Stimulated activated CD4-positive, alpha-beta T cell treated with anti-CD3 and anti-CD28 coated beads, Interleukin-2, amount 100 ng/mL, for 24 hours (primary cell): ENCODE data around the gene YDJC.
"Not testable (repeated sequence)": the region's sequence is repeated elsewhere in the genome, so short reads cannot be mapped to it uniquely, and the experiment has no call there.

Experiments
- DNase-seq, 2 donors: peaks; one replicate each; pipeline ENCODE4 v3.0.0-alpha.2; 2020

YDJC gene

GRCh38 chr22:21650823-21651520, 21.1 kb upstream of the YDJC start:
- no peak for DNase-seq

GRCh38 chr22:21650280-21650679, 20.5 kb upstream of the YDJC start:
- no peak for DNase-seq

- peak; percentile 75 to 80 for DNase-seq
These were observed 17.1 kb upstream of the YDJC start for GRCh38 chr22:21646608-21647590.

- not testable (repeated sequence) for DNase-seq
These were observed 15.7 kb upstream of the YDJC start for GRCh38 chr22:21645513-21645912.

- DNase-seq, result no peak
These were observed 13.9 kb upstream of the YDJC start for GRCh38 chr22:21643533-21644357.

- DNase-seq, result peak; percentile 72 to 73
These were observed 13.0 kb upstream of the YDJC start for GRCh38 chr22:21642584-21643448.

- peak; percentile 98 for DNase-seq
These were observed 12.2 kb upstream of the YDJC start, which contains the start of gene SDF2L1 for GRCh38 chr22:21641789-21642583. TSS of gene SDF2L1 (plus strand) at chr22:21642302. CDS start at chr22:21642337, 35 bp downstream.

GRCh38 chr22:21641417-21641788, 11.6 kb upstream of the YDJC start:
- DNase-seq, result no peak

- DNase-seq, result no peak
These were observed 11.0 kb upstream of the YDJC start for GRCh38 chr22:21640810-21641209.

- DNase-seq, result no peak
These were observed 9.5 kb upstream of the YDJC start for GRCh38 chr22:21639359-21639758.

GRCh38 chr22:21637450-21637849, 7.6 kb upstream of the YDJC start:
- DNase-seq, result not testable (repeated sequence)

- no peak for DNase-seq
These were observed 6.9 kb upstream of the YDJC start for GRCh38 chr22:21636629-21637218.

- no peak for DNase-seq
These were observed 6.1 kb upstream of the YDJC start for GRCh38 chr22:21635771-21636510.

GRCh38 chr22:21634844-21635243, 5.0 kb upstream of the YDJC start:
- no peak for DNase-seq

- DNase-seq, result no peak
These were observed 4.3 kb upstream of the YDJC start for GRCh38 chr22:21634081-21634480.

- DNase-seq, result no peak
These were observed 3.7 kb upstream of the YDJC start for GRCh38 chr22:21633481-21633880.

- no peak for DNase-seq
These were observed 3.1 kb upstream of the YDJC start for GRCh38 chr22:21632931-21633330.

- peak; percentile 58 to 70 for DNase-seq
These were observed 2.5 kb upstream of the YDJC start, which contains the start of gene CCDC116 for GRCh38 chr22:21632237-21632895. TSS of gene CCDC116 (plus strand) at chr22:21632760. CDS start at chr22:21633182, 422 bp downstream.

GRCh38 chr22:21631025-21631424, 1.2 kb upstream of the YDJC start:
- no peak for DNase-seq
